ENCODE results near the gene GPC6.

The GPC6 gene

GRCh38 chr13:94362411-94362909, 1135.9 kb downstream of the GPC6 start:
- DNase-seq (ENCODE audit: low read depth): peak; percentile 96
- TF ChIP-seq CTCF (conservative IDR thresholded peaks at IDR 0.05; ENCODE audit: low read depth, low read length): peak; percentile 86
- H3K4me3 ChIP-seq (ENCODE audit: low read depth, low read length): no peak overlapping the region

DNA sequence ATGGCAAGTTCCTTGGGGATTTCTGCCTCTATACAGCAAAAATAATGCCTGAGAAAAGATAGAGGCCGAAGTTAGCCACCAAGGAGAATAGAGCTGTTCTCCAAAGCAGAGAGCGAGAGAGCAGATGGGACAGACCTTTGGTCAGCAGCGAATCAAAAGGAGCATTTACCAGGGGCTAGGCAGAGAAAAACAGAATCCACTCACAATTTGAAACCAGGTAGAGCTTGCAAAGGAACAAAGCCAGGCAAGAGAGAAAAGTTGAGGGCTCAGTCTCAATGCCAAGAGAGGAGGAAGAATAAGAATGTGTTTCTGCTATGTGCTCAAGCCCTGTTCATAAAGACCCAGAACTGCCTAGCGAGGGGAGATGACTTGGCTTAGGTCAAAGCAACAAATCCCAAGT, 1140.1 kb downstream of the GPC6 start:
- no peak for TF ChIP-seq CTCF (conservative IDR thresholded peaks at IDR 0.05; ENCODE audit: low read depth, low read length)
- no peak for DNase-seq (ENCODE audit: low read depth)
- no peak overlapping the region for H3K4me3 ChIP-seq (ENCODE audit: low read depth, low read length)

- TF ChIP-seq CTCF (conservative IDR thresholded peaks at IDR 0.05; ENCODE audit: low read depth, low read length): no peak
- no peak overlapping the region for H3K4me3 ChIP-seq (ENCODE audit: low read depth, low read length)
- no peak for DNase-seq (ENCODE audit: low read depth)
Measured at GRCh38 chr13:94369972-94370436, 1143.4 kb downstream of the GPC6 start.

GRCh38 chr13:94371855-94372254, 1145.2 kb downstream of the GPC6 start:
- DNase-seq (ENCODE audit: low read depth): no peak
- no peak for TF ChIP-seq CTCF (conservative IDR thresholded peaks at IDR 0.05; ENCODE audit: low read depth, low read length)
- no peak overlapping the region for H3K4me3 ChIP-seq (ENCODE audit: low read depth, low read length)

GRCh38 chr13:94382517-94382916, 1155.9 kb downstream of the GPC6 start:
- TF ChIP-seq CTCF (conservative IDR thresholded peaks at IDR 0.05; ENCODE audit: low read depth, low read length): no peak
- H3K4me3 ChIP-seq (ENCODE audit: low read depth, low read length): no peak overlapping the region
- DNase-seq (ENCODE audit: low read depth): no peak

GRCh38 chr13:94382960-94383359, 1156.4 kb downstream of the GPC6 start:
- no peak overlapping the region for H3K4me3 ChIP-seq (ENCODE audit: low read depth, low read length)
- TF ChIP-seq CTCF (conservative IDR thresholded peaks at IDR 0.05; ENCODE audit: low read depth, low read length): no peak
- no peak for DNase-seq (ENCODE audit: low read depth)

GRCh38 chr13:94384231-94384905, 1157.8 kb downstream of the GPC6 start:
- no peak for TF ChIP-seq CTCF (conservative IDR thresholded peaks at IDR 0.05; ENCODE audit: low read depth, low read length)
- H3K4me3 ChIP-seq (ENCODE audit: low read depth, low read length): no peak overlapping the region
- no peak for DNase-seq (ENCODE audit: low read depth)

Measured in choroid plexus epithelial cell (primary cell).